IPS-15b (cell line): ENCODE data around the gene FAM169A.
A peak's percentile ranks its signal among the peaks of the same experiment; 100 is the strongest.
"Not testable (repeated sequence)": the region's sequence is repeated elsewhere in the genome, so short reads cannot be mapped to it uniquely, and the experiment has no call there.

Source experiments
- H3K27me3 ChIP-seq: one replicate; pipeline ENCODE4 v1.6.1; 2013; ENCODE audit warnings: low read length; ENCODE audit not compliant: control insufficient read depth, insufficient read depth
- H3K36me3 ChIP-seq: one replicate; pipeline ENCODE4 v1.6.1; 2013; ENCODE audit warnings: low read length; ENCODE audit not compliant: control insufficient read depth, insufficient read depth
- H3K4me1 ChIP-seq: one replicate; pipeline ENCODE4 v1.6.1; 2013; ENCODE audit warnings: mild to moderate bottlenecking, low read length; ENCODE audit not compliant: control insufficient read depth, insufficient read depth
- H3K4me3 ChIP-seq: one replicate; pipeline ENCODE4 v1.5.1; 2013; ENCODE audit warnings: low read depth, low read length
- H3K9ac ChIP-seq: one replicate; pipeline ENCODE4 v1.6.1; 2013; ENCODE audit warnings: low read depth, mild to moderate bottlenecking, low read length
- H3K9me3 ChIP-seq: one replicate; pipeline ENCODE4 v1.6.1; 2013; ENCODE audit warnings: mild to moderate bottlenecking, low read length; ENCODE audit not compliant: control insufficient read depth, insufficient read depth

The FAM169A gene

GRCh38 chr5:74778609-74779008 lies 87.6 kb downstream of the FAM169A start:
- H3K9me3 ChIP-seq, result no peaks in the 10 kb centered on the region
- H3K27me3 ChIP-seq, result no peaks in the 10 kb centered on the region
- no peaks in the 10 kb centered on the region for H3K4me1 ChIP-seq
- no peak overlapping the region for H3K9ac ChIP-seq
- no peak overlapping the region for H3K4me3 ChIP-seq
- peaks cover 4% of the 10 kb centered on the region for H3K36me3 ChIP-seq

- Histone ChIP-seq H3K4me3 (no peak overlapping the region), H3K9ac (no peak overlapping the region), H3K4me1 (no peaks in the 10 kb centered on the region), H3K9me3 (no peaks in the 10 kb centered on the region), H3K36me3 (peaks cover 7% of the 10 kb centered on the region), H3K27me3 (no peaks in the 10 kb centered on the region)
Measured at GRCh38 chr5:74772359-74772758, 93.8 kb downstream of the FAM169A start.

- no peaks in the 10 kb centered on the region for H3K9me3 ChIP-seq
- peak overlapping the region; percentile 99 for H3K4me3 ChIP-seq
- H3K9ac ChIP-seq, result peak overlapping the region; percentile 82
- no peaks in the 10 kb centered on the region for H3K4me1 ChIP-seq
- H3K36me3 ChIP-seq, result peaks cover 2% of the 10 kb centered on the region
- H3K27me3 ChIP-seq, result no peaks in the 10 kb centered on the region
Measured at GRCh38 chr5:74767579-74767913, 98.6 kb downstream of the FAM169A start.

GRCh38 chr5:74766849-74767578 lies 99.2 kb downstream of the FAM169A start, which contains the start of the genes GFM2 and NSA2:
Gene GFM2 (minus strand): TSS chr5:74767117. CDS start chr5:74763742, 3,375 bp downstream.
Gene NSA2 (plus strand): TSS chr5:74767249. CDS start chr5:74767361, 112 bp downstream.
- H3K9ac ChIP-seq, result peak within 1 kb of the TSS; percentile 82
- no peaks in the 10 kb centered on the region for H3K27me3 ChIP-seq
- H3K4me1 ChIP-seq, result no peaks in the 10 kb centered on the region
- peak within 1 kb of the TSS; percentile 99 for H3K4me3 ChIP-seq
- H3K9me3 ChIP-seq, result no peaks in the 10 kb centered on the region
- H3K36me3 ChIP-seq, result no peaks in the 10 kb centered on the region

GRCh38 chr5:74766418-74766848 lies 99.8 kb downstream of the FAM169A start:
- H3K4me3 ChIP-seq, result peak overlapping the region; percentile 99
- no peaks in the 10 kb centered on the region for H3K4me1 ChIP-seq
- H3K9ac ChIP-seq, result peak overlapping the region; percentile 66
- no peaks in the 10 kb centered on the region for H3K9me3 ChIP-seq
- H3K36me3 ChIP-seq, result no peaks in the 10 kb centered on the region
- no peaks in the 10 kb centered on the region for H3K27me3 ChIP-seq

- no peaks in the 10 kb centered on the region for H3K4me1 ChIP-seq
- H3K36me3 ChIP-seq, result no peaks in the 10 kb centered on the region
- H3K4me3 ChIP-seq, result peak overlapping the region; percentile 99
- H3K27me3 ChIP-seq, result no peaks in the 10 kb centered on the region
- H3K9me3 ChIP-seq, result no peaks in the 10 kb centered on the region
- no peak overlapping the region for H3K9ac ChIP-seq
Measured at GRCh38 chr5:74765929-74766328, 100.3 kb downstream of the FAM169A start.

- Histone ChIP-seq H3K36me3 (no peaks in the 10 kb centered on the region), H3K9ac (no peak overlapping the region), H3K27me3 (no peaks in the 10 kb centered on the region), H3K9me3 (no peaks in the 10 kb centered on the region), H3K4me1 (no peaks in the 10 kb centered on the region), H3K4me3 (no peak overlapping the region)
Measured at GRCh38 chr5:74765201-74765600, 101.0 kb downstream of the FAM169A start.

- Histone ChIP-seq H3K9me3 (no peaks in the 10 kb centered on the region), H3K4me1 (no peaks in the 10 kb centered on the region), H3K36me3 (no peaks in the 10 kb centered on the region), H3K4me3 (no peak overlapping the region), H3K9ac (no peak overlapping the region), H3K27me3 (no peaks in the 10 kb centered on the region)
Measured at GRCh38 chr5:74763504-74763903, 102.7 kb downstream of the FAM169A start.

GRCh38 chr5:74762599-74762998 lies 103.6 kb downstream of the FAM169A start:
- Histone ChIP-seq H3K27me3 (no peaks in the 10 kb centered on the region), H3K36me3 (peaks cover 3% of the 10 kb centered on the region), H3K9ac (no peak overlapping the region), H3K9me3 (no peaks in the 10 kb centered on the region), H3K4me3 (no peak overlapping the region), H3K4me1 (no peaks in the 10 kb centered on the region)

GRCh38 chr5:74761241-74761640 lies 104.9 kb downstream of the FAM169A start:
- Histone ChIP-seq H3K9me3 (no peaks in the 10 kb centered on the region), H3K9ac (no peak overlapping the region), H3K4me1 (no peaks in the 10 kb centered on the region), H3K4me3 (no peak overlapping the region), H3K36me3 (peaks cover 6% of the 10 kb centered on the region), H3K27me3 (no peaks in the 10 kb centered on the region)

GRCh38 chr5:74748742-74749141 lies 117.4 kb downstream of the FAM169A start:
- H3K4me3 ChIP-seq, H3K27me3 ChIP-seq, H3K9ac ChIP-seq, H3K36me3 ChIP-seq, H3K4me1 ChIP-seq, H3K9me3 ChIP-seq: not testable (repeated sequence)

- Histone ChIP-seq H3K27me3 (no peaks in the 10 kb centered on the region), H3K9ac (no peak overlapping the region), H3K36me3 (no peaks in the 10 kb centered on the region), H3K4me1 (no peaks in the 10 kb centered on the region), H3K4me3 (no peak overlapping the region), H3K9me3 (no peaks in the 10 kb centered on the region)
Measured at GRCh38 chr5:74738406-74738805, 127.8 kb downstream of the FAM169A start.
